NCI-H128 (cell line): ENCODE data around the gene PLET1.

Experiments used
- DNase-seq: peaks from one replicate; lab custom pipeline; 2025; ENCODE audit not compliant: unreplicated experiment; lab: John Stamatoyannopoulos, UW

PLET1 gene

DNA sequence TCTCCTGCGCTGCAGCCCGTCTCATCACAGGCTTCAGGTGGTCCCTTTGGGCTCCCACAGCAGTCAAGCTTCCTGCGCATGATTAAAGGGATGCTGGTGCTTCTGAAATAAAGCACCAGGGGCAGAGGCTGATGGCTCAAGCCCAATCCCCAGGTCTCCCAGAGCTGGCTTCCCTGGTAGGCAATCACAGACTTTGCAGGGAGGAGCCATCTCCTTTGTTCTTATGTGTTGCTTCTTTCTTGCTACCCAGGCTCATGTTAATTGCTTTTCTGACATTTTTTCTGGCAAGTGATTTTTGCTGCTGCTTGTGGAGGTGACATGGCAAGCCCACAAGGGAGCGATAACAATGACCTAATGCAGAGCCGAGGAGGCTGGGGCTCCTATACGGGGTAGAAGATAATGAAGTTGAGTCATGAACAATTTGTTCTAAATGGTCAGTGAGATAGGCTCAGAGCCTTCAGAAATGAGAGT lies 25.2 kb upstream of the PLET1 start:
- DNase-seq = no peak

DNA sequence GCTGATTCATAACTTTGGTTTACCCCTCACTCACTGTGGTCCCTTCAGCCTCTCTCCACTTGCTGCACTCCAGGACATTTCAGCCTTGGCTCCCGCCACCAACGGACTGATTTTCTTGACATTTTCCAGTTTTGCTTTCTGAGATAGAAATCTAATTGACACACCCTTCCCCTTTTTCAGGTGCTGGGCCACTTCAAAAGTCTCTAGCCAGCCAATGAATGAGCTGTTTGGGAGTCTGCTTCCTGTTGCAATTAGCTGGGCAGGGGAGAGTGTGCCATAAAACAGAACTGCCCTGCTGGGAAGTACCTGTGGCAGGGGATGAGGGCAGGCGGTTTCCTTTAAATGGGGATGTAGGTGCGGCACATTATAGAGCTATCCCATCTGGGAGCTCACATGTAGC lies 21.1 kb upstream of the PLET1 start:
- no peak for DNase-seq

DNA sequence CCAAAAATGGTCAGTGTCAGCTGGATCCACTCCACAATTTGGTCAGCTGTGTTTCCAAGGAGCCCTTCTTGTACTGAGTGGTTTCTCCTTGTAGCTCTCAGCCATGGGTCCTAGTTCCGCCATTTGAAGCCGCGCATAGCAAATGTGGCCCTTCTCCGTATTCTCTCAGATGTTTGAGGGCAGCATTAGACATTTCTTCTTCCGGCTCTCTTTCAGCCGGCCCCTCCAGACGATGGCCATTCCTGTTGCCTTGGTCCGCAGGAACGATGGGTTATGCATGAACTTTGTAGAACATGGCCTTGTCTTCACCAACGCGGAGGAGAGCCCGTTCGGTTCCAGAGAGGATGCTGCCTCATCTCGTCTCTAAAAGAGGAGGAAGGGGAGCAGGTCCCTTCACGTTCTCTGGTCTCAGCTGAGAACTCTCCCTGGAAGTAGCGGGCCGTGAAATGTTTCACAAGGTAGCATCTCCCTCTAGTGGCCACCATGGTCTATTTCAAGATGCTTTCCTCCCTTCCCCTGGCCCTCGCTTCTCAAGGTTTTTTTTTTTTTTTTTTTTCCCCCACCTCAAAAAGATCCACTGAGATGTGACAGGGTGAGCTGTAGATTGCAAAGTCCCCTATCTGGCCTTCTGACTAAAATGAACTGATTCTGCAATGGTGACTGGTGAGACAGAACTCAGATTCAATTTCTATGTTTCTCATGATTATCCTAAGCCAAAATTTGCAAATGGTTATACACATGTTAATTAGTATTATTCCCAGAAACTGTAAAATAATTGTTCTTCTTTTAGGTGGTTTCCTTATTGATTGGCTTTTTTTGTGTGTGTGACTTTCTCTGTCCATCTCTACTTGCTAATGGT lies 19.8 kb upstream of the PLET1 start:
- DNase-seq = peak; percentile 69

DNA sequence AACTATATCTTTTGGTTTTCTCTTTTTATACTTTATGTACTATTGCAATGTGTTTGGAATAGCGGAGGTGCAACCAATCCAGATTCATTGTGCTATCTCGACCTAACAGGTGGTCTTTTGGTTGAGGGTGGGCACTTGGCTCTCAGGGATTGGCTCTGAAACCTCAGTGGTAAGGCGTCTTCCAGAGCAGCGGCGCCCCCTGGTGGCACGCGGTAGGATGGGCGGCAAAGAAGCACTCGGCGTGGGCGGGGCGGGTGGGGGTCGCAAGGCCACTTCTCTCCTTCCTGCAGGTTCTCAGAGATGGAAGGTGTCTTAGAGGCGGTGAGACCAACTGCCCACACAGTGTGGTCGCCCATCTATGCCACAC lies 19.2 kb upstream of the PLET1 start:
- peak; percentile 15 for DNase-seq

DNA sequence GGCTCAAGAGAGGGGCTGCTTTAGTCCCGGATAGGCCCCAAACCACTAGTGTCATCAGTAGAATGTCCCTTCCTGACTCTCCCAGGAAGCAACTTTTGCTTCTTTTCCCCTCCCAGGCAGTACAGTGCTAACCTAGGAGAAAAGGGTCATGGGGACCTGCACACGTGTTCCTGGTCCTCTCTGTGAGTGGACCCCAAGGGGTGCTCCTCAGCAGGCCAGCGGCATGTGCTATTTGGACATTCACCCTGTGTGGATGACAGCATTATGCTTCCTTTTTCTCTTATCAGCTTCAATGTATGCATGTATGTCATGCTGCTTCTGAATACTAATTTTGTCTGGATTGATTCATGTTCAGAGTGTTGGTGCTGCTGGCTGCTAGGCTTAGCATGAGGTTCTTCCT lies 18.1 kb upstream of the PLET1 start:
- DNase-seq = no peak

DNA sequence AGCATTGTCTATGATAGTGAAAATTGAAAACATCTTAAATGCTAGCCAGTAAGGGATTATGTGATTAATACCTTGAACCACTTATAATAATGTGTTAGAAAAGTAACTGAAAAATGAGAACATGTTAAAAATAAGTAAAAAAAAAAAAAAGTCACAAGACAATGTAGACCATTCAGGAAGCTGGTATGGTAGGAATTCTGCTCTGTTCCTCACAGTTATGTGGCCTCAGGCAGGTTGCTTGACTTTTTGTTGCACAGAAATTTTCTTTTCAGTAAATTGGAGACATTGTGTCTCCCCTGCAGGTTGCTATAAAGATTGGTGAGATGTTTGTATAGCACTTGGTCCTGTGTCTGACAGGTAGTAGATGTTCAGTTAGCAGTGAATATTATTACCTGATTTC lies 17.3 kb upstream of the PLET1 start:
- no peak for DNase-seq

DNA sequence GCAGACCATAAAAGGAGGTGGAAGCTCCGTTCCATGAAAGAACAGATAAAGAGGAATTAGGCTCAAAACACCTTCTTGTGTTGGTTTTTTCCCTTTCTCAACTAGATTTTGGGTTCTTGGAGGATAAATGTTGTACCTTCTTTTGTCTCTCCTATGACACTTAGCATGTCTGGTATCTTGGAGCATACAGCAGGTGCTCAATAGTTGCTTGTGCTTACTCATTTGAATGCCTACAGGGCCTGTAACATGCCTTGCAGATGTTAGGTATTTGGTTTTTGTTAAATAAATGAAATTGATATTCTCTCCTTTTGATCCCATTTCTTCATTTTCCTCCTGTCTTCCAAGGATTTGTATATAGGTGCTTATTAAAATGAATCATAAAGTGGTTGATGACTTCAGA lies 16.4 kb upstream of the PLET1 start:
- DNase-seq = no peak

DNA sequence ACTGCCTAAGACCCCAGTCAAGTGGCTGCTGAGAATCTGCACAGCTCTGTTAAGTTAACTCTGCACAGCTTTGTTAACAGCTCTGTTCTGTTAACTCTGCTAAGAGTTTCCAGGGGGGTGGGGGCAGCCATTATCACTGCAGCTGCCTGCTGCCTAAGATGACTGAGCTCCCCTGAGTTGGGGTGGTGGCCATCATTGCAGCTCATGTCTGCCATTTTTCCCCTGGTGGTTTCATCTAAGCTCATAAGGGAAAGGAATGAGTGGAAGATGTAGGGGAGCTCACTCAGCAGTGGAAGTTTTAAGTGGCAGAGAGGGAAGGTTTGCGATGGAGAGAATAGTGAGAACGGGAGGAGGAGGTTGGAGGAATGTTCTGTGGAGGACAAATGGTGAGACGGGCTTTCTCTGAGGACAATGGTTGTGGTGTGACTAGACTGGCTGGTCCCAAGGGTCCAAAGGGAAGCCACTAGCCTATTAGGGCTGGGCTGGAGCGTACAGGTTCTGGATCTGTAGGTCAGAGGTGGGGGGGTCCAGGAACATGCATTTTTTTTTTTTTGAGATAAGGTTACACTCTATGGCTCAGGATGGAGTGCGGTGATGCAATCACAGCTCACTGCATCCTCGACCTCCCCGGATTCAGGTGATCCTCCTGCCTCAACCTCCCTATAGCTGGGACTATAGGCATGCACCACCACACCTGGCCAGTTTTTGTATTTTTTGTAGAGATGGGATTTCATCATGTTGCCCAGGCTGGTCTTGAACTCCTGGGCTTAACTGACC lies 13.5 kb upstream of the PLET1 start:
- DNase-seq = no peak

DNA sequence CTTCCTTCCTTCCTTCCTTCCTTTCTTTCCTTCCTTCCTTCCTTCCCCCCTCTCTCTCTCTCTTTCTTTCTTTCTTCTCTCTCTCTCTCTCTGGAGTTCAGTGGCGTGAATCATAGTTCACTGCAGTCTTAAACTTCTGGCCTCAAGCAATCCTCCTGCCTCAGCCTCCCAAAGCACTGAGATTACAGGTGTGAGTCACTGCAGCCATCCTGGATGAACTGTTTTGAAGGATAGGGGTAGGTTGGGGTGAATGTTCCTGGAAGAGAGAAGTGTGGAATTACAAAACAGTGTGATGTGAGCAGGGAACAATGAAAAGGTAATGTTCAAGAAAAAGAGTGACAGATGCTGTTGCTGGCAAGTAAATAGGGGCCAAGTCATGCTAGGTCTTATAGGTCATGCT lies 12.4 kb upstream of the PLET1 start:
- no peak for DNase-seq

DNA sequence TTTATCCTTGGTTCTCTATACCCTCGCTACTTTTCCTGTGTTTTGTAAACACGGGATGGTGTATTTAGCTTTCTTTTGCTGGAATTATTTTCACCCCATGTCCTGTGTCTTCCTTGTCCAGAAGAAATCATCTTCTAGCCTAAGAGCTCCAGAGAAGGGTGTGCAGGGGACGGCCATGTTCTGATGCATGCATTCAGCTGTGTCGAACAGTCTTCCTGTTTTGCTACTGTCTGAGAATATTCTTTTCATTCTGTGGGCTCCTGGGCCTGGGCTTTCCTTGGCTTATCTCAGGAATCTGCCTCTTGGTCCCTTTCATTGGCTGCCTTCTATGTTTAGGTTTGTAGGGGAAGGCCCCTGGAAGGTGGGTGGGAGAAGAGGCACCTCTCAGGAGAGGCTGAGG lies 10.6 kb upstream of the PLET1 start:
- no peak for DNase-seq

DNA sequence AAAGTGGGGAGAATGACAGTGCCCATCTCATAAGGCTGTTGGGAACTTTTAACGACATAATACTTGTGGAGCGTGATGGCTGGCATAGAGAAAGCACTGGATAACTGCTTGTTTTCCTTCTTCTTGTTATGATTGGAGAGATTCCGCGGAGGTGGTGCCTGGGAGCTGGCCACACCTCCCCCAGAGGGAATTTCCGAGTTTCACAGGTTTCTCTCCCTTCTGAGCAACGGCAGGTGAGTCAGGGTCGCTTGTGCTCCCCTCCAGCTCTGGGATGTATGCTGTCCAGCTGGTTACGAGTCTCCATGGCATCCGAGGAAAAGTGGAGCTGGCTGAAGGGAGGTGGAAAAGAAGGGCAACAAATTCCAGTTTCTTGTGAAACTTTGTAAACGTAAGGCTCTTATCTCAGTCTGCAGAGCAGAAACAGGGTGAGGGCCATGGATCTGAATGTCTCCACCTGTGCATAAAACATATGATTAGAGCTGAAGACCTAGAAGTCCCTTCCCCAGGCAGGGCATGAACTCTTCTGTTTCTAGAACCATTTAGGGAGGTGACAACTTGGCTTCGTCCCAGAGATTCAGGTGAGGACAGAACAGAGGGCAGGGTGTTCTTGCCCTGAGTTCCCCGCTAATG lies 10.0 kb upstream of the PLET1 start:
- DNase-seq = no peak

DNA sequence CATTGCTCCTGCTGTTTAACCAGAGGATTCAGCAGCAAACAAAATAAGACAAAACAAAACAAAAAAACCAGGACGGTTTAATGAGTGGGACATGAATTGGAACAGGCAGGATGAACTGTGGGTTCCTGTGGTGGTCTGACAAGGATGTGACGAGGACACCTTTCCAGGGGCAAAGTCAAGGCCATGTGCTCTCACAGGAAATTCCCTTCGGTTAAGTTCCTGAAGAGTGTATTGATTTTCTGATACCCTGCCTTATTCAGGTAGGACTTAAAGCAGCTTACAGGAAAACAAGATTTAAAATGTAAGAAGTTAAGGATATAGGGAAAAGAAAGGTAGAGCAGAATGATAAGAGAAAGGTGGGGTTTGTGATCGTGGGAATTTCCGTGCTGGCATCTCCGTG lies 8.5 kb upstream of the PLET1 start:
- no peak for DNase-seq

DNA sequence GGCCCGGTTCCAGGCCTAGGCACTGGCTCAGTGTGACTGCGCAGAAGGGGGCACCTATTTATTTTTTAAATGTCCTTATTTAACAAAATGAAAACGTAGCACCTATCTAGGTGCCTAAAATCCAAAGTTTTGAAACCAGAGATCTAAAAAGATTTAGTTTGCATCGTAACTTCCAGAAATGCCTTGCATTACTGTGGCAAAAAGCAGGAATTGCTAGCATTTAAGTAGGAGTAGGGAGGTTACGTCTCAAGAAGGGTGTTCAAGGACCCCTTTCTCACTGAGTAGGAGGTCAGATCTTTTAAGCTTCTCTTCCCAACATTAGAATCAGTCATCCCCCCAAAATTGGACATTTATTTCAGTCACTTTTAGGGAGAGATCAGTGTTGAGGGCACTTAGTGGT lies 7.7 kb upstream of the PLET1 start:
- DNase-seq = no peak

DNA sequence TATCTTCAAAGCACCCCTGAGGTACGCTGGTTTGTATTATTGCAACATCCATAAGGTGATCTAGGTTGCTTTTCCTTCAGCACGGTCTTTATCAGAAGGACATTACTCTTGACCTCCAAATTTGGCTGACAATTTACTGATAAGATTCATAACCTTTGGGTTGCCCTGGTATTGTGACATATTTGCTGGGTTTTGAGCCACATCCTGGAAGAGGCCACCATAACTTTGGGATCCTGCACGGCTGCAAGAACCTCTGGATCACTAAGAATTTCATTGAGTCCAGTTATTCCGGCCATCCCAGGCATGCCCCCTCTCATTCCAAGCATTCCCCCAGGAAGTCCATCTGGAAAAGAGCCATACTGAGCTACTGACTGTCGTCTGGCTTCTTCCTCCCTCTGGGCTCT lies 6.5 kb upstream of the PLET1 start:
- no peak for DNase-seq

DNA sequence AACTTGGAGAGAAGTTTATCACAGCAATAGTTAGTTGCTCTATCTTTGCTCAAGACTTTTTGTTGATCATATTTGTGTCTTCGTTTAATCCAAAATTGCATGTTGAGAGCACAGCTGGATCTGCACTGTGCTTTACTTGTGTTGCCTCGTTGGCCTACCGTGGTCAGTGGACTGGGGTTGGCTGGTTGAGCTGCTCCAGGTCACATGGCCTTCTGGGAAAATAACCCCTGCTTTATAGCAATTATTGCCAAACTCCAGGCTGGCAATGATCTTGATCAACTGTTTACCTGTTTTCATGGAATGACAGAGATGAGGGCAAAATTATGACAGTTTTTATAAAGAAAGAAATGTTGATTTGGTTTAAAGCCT lies 5.7 kb upstream of the PLET1 start:
- no peak for DNase-seq

DNA sequence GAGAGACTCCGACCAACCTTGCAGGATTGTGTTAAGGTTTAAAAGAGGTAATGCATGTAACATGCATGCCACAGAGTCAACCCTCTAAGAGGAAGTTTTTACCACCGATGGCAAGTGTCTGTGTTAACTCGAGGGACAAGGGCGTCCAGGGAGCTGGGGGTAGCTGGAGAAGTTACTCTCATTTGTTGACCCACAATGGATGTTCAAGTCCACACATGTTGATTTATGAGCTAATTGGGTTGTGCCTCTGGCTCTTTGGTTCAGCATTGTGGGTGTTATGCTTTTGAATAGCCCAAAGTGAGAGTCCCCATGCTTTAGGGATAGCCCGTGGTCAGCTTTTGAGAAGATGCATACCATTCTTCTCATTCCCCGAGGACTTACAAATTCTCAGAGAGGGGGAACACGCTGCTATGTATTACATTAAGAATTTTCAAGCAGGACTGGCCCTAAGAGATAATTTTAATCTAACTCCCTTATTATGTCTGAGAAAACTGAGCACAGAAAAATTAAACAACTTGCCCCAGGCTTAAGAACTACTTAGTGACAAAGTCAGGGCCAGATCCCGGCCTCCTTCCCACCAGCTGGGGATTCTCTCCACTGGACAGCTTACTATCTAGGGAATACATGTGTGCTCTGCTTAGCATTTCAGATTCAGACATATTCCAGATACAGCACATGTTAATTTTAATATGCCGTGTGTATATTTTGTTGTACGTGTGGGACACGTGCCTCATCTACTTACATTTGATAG lies 5.2 kb upstream of the PLET1 start:
- no peak for DNase-seq

DNA sequence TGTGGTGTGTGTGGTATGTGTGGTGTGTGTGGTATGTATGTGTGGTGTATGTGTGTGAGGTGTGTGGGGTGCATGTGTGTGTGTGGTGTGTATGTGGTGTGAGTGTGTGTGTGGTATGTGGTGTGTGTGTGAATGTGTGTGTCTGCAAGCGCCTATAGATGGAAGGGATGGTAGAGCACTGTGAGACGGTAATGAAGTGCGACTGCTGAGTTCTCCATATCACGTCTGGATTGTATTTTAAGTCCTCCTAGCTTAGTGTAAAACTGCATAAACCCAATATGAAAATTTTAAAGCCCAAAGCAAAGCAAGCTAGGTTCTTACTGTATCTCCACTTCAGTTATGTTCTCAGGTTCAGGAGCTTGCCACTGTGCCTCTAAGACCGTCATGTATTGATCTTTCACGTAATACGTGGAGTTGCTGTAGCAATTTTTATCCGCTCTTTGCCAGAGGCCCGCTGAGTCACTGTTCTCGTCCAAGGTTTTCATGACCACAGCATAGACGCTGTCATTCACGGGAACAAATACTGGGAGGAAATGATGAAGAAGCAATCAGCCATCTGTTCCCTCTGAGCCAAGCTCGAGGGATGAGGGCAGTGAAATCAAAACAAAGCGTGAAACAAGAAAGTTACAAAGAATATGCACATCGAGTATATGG lies 5.5 kb downstream of the PLET1 start:
- no peak for DNase-seq

DNA sequence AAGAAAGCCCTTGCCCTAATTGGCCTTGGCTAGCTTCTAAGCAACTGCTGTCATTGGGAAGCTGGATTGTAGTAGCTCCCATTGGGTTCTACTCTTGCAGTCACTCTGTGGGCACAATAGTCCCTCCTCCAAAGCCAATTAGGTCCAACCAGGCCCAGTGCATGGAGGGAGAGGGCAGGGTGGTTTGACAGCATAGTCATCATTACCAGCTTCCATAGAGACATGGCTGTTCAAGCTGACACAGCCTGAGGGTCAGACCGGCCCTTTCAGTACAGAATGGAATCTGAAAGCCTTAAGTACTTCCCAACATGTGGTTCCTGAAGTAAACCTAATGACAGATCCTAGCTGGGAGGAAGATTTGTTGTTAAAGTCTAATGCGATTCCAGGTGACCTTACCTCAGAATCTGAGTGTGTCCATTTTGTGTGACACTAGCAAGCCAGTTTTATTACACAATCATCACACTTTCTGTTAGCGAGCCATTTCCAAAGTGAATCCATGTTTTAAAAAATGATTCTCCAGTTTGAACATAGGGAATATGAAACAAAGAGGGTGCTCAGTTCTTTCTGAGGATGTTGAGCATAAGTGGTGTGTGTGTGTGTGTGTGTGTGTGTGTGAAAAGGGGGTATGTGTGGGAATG lies 6.9 kb downstream of the PLET1 start:
- no peak for DNase-seq

DNA sequence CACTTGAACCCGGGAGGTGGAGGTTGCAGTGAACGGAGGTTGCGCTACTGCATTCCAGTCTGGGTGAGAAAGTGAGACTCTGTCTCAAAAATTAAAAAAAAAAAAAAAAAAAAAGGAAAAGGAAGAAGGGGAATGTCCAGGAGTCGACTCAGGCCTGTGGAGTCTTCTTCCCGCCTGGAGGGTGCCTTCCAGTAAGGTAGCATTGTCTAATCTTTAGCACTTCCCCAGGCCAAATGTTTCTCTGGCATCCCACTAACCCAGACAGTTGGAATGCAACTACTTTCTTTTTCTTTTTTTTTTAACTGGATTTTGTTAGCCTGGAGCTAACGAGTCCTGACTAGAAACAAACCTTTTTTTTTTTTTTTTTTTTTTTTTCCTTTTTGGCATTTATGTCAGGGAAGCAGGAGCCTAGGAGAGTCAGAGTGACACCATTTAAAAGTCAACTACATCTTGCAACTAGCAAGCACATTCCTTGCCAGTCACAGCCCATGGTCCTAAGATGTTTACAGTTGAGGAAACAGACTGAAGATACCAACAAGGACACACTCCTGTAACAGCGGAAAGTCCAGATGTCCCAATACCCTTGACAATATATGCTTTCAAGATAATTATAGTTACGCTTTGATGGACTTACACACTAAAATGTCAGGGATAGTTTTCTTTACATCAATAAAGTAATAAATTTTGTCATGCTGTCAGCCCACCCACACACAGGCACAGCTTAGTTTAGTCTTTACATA lies 10.6 kb downstream of the PLET1 start:
- DNase-seq = no peak

DNA sequence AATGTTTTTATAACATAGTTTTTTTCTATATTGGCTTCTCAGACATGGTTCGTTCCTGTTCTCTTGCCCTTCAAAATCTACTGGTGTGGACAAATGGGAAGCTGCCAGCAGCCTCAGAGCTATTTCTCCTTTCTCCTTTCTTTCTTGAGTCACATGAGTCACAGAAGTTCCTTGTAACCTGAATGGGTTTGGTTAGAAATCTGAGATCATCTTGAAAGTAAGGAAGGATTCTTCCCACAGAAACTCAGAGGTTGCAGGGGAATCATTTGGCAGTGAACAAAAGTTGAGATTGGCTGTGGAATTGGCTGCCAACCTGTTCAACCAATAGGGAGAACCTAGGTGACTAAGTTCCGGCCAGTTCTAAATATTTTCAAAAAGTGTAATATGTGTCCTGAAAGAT lies 12.5 kb downstream of the PLET1 start:
- no peak for DNase-seq
